Measurements from ENCODE around the gene TRIM24.
A peak's percentile ranks its signal among the peaks of the same experiment; 100 is the strongest.
"Not testable (repeated sequence)": the region's sequence is repeated elsewhere in the genome, so short reads cannot be mapped to it uniquely, and the experiment has no call there.

The TRIM24 gene

GRCh38 chr7:138455609-138456008, 4.5 kb upstream of the TRIM24 start:
- TF ChIP-seq CTCF (IDR thresholded peaks at IDR 0.05; ENCODE audit: low read depth, low read length): no peak

GRCh38 chr7:138456220-138456619, 3.8 kb upstream of the TRIM24 start:
- DNase-seq (ENCODE audit: extremely low read depth, low read depth): no peak
- no peak for TF ChIP-seq CTCF (IDR thresholded peaks at IDR 0.05; ENCODE audit: low read depth, low read length)

More at GRCh38 chr7:138455609-138456008, 4.5 kb upstream of the TRIM24 start:
- no peak for DNase-seq (ENCODE audit: extremely low read depth, low read depth)

GRCh38 chr7:138458576-138459412, 1.3 kb upstream of the TRIM24 start:
- no peak for DNase-seq (ENCODE audit: extremely low read depth, low read depth)
- TF ChIP-seq CTCF (IDR thresholded peaks at IDR 0.05; ENCODE audit: low read depth, low read length): no peak

- peak; percentile 95 for DNase-seq (ENCODE audit: extremely low read depth, low read depth)
- TF ChIP-seq CTCF (IDR thresholded peaks at IDR 0.05; ENCODE audit: low read depth, low read length): no peak; the same call in 1 of the 2 replicates
Observed at GRCh38 chr7:138459413-138460175, 465 bp upstream of the TRIM24 start.

- TF ChIP-seq CTCF (IDR thresholded peaks at IDR 0.05; ENCODE audit: low read depth, low read length): no peak
- DNase-seq (ENCODE audit: extremely low read depth, low read depth): no peak
Observed at GRCh38 chr7:138460649-138461607, 869 bp downstream of the TRIM24 start.

GRCh38 chr7:138463291-138463618, 3.2 kb downstream of the TRIM24 start:
- not testable (repeated sequence) for DNase-seq (ENCODE audit: extremely low read depth, low read depth)

GRCh38 chr7:138465046-138465445, 5.0 kb downstream of the TRIM24 start:
- DNase-seq (ENCODE audit: extremely low read depth, low read depth): no peak
- TF ChIP-seq CTCF (IDR thresholded peaks at IDR 0.05; ENCODE audit: low read depth, low read length): no peak

GRCh38 chr7:138466069-138466756, 6.2 kb downstream of the TRIM24 start:
- not testable (repeated sequence) for DNase-seq (ENCODE audit: extremely low read depth, low read depth)
